H54 (cell line): Measurements from ENCODE around the gene CLTCL1.
"Not testable (repeated sequence)": the region's sequence is repeated elsewhere in the genome, so short reads cannot be mapped to it uniquely, and the experiment has no call there.

Source experiments
- DNase-seq: peaks from one replicate; pipeline ENCODE4 v3.0.0; 2011; ENCODE audit warnings: low spot score, mixed read lengths; ENCODE audit not compliant: insufficient read length
- FAIRE-seq: peaks from 3 replicates; lab custom pipeline; 2011; peaks lifted over from hg19 to GRCh38; lab: Jason Lieb, UNC
- POLR2A ChIP-seq: IDR thresholded peaks from 2 replicates; pipeline ENCODE4 v1.6.1; 2011; ENCODE audit warnings: low read depth, mild to moderate bottlenecking, low read length

The CLTCL1 gene

GRCh38 chr22:19291580-19292457 is at the start of gene CLTCL1:
Gene CLTCL1, minus strand, starts transcription at chr22:19291719. Its CDS starts 78 bp downstream, at chr22:19291641.
- FAIRE-seq = no peak
- TF ChIP-seq POLR2A = peak; percentile 58; the same call in 1 of the 2 replicates
- peak; percentile 72 for DNase-seq

GRCh38 chr22:19337137-19337536 is 45.6 kb upstream of the CLTCL1 start:
- no peak for FAIRE-seq
- TF ChIP-seq POLR2A = no peak
- no peak for DNase-seq

- no peak for TF ChIP-seq POLR2A
- DNase-seq (no peak), FAIRE-seq (no peak)
Measured at GRCh38 chr22:19336133-19337075, 44.9 kb upstream of the CLTCL1 start.

- DNase-seq (no peak), FAIRE-seq (no peak)
- no peak for TF ChIP-seq POLR2A
Measured at GRCh38 chr22:19331975-19332374, 40.5 kb upstream of the CLTCL1 start.

- FAIRE-seq = no peak
- no peak for DNase-seq
- TF ChIP-seq POLR2A = no peak
Measured at GRCh38 chr22:19331474-19331873, 40.0 kb upstream of the CLTCL1 start.

- FAIRE-seq (no peak), DNase-seq (no peak)
- no peak for TF ChIP-seq POLR2A
Measured at GRCh38 chr22:19330865-19331418, 39.4 kb upstream of the CLTCL1 start.

GRCh38 chr22:19330205-19330604 is 38.7 kb upstream of the CLTCL1 start:
- FAIRE-seq, DNase-seq: not testable (repeated sequence)

- TF ChIP-seq POLR2A = no peak
- FAIRE-seq = no peak
Measured at GRCh38 chr22:19329454-19329853, 37.9 kb upstream of the CLTCL1 start.

GRCh38 chr22:19325296-19325948 is 33.9 kb upstream of the CLTCL1 start:
- TF ChIP-seq POLR2A = no peak
- FAIRE-seq (no peak), DNase-seq (no peak)

More at GRCh38 chr22:19329454-19329853, 37.9 kb upstream of the CLTCL1 start:
- no peak for DNase-seq

- FAIRE-seq = not testable (repeated sequence)
Measured at GRCh38 chr22:19323420-19323819, 31.9 kb upstream of the CLTCL1 start.

GRCh38 chr22:19321757-19322156 is 30.2 kb upstream of the CLTCL1 start:
- DNase-seq = no peak

More at GRCh38 chr22:19323420-19323819, 31.9 kb upstream of the CLTCL1 start:
- DNase-seq = not testable (repeated sequence)

GRCh38 chr22:19320136-19320535 is 28.6 kb upstream of the CLTCL1 start:
- not testable (repeated sequence) for DNase-seq, FAIRE-seq

More at GRCh38 chr22:19321757-19322156, 30.2 kb upstream of the CLTCL1 start:
- FAIRE-seq = no peak
- TF ChIP-seq POLR2A = no peak

GRCh38 chr22:19319281-19319680 is 27.8 kb upstream of the CLTCL1 start:
- no peak for DNase-seq
- no peak for FAIRE-seq
- TF ChIP-seq POLR2A = no peak
